H9 (cell line): ENCODE measurements around the gene FXYD1. TPM values are rescaled to one million over a fixed set of nuclear protein-coding genes. Genes with fewer than 3 reads are reported as not detected.

ENCODE experiments used
- DNase-seq: peaks from one replicate; pipeline ENCODE4 v3.0.0-alpha.2; 2017
- H2AFZ ChIP-seq: one replicate; pipeline ENCODE4 v1.6.1; 2013; ENCODE audit warnings: mild to moderate bottlenecking, low read length, control low read depth, moderate library complexity
- H2AK5ac ChIP-seq: 2 replicates; pipeline ENCODE4 v1.6.1; 2013; ENCODE audit warnings: low read length, control low read depth, mixed read lengths; ENCODE audit not compliant: insufficient read length
- H2BK120ac ChIP-seq: one replicate; pipeline ENCODE4 v1.6.1; 2013; ENCODE audit warnings: low read depth, mild to moderate bottlenecking, low read length, control low read depth, inconsistent platforms; ENCODE audit not compliant: poor library complexity, severe bottlenecking
- H2BK12ac ChIP-seq: 2 replicates; pipeline ENCODE4 v1.6.1; 2013; ENCODE audit warnings: low read length, control low read depth, mixed read lengths, low read depth; ENCODE audit not compliant: insufficient read length
- H2BK15ac ChIP-seq: 2 replicates; pipeline ENCODE4 v1.6.1; 2013; ENCODE audit warnings: low read depth, low read length, control low read depth
- H2BK20ac ChIP-seq: one replicate; pipeline ENCODE4 v1.6.1; 2013; ENCODE audit warnings: low read depth, mild to moderate bottlenecking, low read length, control low read depth, inconsistent platforms; ENCODE audit not compliant: poor library complexity, severe bottlenecking
- H2BK5ac ChIP-seq: 2 replicates; pipeline ENCODE4 v1.6.1; 2013; ENCODE audit warnings: low read length, control low read depth, mixed read lengths; ENCODE audit not compliant: insufficient read length
- H3K14ac ChIP-seq: 2 replicates; pipeline ENCODE4 v1.6.1; 2013; ENCODE audit warnings: low read length, control low read depth; ENCODE audit not compliant: insufficient read depth
- H3K18ac ChIP-seq: 2 replicates; pipeline ENCODE4 v1.6.1; 2013; ENCODE audit warnings: low read depth, mild to moderate bottlenecking, mixed read lengths, low read length, control low read depth; ENCODE audit not compliant: insufficient read length
- H3K23ac ChIP-seq: 2 replicates; pipeline ENCODE4 v1.6.1; 2013; ENCODE audit warnings: low read length, control low read depth, mixed read lengths, low read depth; ENCODE audit not compliant: insufficient read length
- H3K23me2 ChIP-seq: 2 replicates; pipeline ENCODE4 v1.6.1; 2013; ENCODE audit warnings: low read depth, mild to moderate bottlenecking, mixed read lengths, low read length, control low read depth; ENCODE audit not compliant: insufficient read length, poor library complexity, severe bottlenecking
- H3K27ac ChIP-seq: 2 replicates; pipeline ENCODE4 v1.5.1; 2013; ENCODE audit warnings: low read length, control low read depth, mixed read lengths, low read depth; ENCODE audit not compliant: insufficient read length
- H3K27me3 ChIP-seq: 2 replicates; pipeline ENCODE4 v1.6.1; 2013; ENCODE audit warnings: low read length, control low read depth, inconsistent platforms; ENCODE audit not compliant: insufficient read depth
- H3K4ac ChIP-seq: 2 replicates; pipeline ENCODE4 v1.6.1; 2013; ENCODE audit warnings: low read depth, mild to moderate bottlenecking, control low read depth, inconsistent platforms, low read length, moderate library complexity
- H3K4me1 ChIP-seq: 2 replicates; pipeline ENCODE4 v1.6.1; 2013; ENCODE audit warnings: low read length, control low read depth, inconsistent platforms; ENCODE audit not compliant: insufficient read depth
- H3K4me2 ChIP-seq: 2 replicates; pipeline ENCODE4 v1.6.1; 2013; ENCODE audit warnings: low read length, control low read depth, mixed read lengths; ENCODE audit not compliant: insufficient read length, insufficient read depth
- H3K56ac ChIP-seq: 2 replicates; pipeline ENCODE4 v1.6.1; 2013; ENCODE audit warnings: low read depth, mild to moderate bottlenecking, mixed read lengths, low read length, control low read depth; ENCODE audit not compliant: insufficient read length
- H3K79me1 ChIP-seq: 2 replicates; pipeline ENCODE4 v1.6.1; 2013; ENCODE audit warnings: low read depth, mild to moderate bottlenecking, moderate library complexity, low read length, control low read depth, inconsistent platforms; ENCODE audit not compliant: insufficient read depth, poor library complexity, severe bottlenecking
- H3K79me2 ChIP-seq: 2 replicates; pipeline ENCODE4 v1.6.1; 2013; ENCODE audit warnings: low read length, control low read depth, inconsistent platforms; ENCODE audit not compliant: insufficient read depth
- H3K9ac ChIP-seq: 2 replicates; pipeline ENCODE4 v1.6.1; 2013; ENCODE audit warnings: low read length, control low read depth, mixed read lengths; ENCODE audit not compliant: insufficient read length; ENCODE audit errors: extremely low read depth
- H3K9me3 ChIP-seq: one replicate; pipeline ENCODE4 v1.6.1; 2013; ENCODE audit warnings: low read depth, low read length, inconsistent platforms; ENCODE audit not compliant: control insufficient read depth
- H3T11ph ChIP-seq: one replicate; pipeline ENCODE4 v1.6.1; 2013; ENCODE audit warnings: mild to moderate bottlenecking, low read length, control low read depth, inconsistent platforms
- H4K20me1 ChIP-seq: one replicate; pipeline ENCODE4 v1.6.1; 2013; ENCODE audit not compliant: control insufficient read depth, insufficient read length, insufficient read depth
- H4K5ac ChIP-seq: 2 replicates; pipeline ENCODE4 v1.6.1; 2013; ENCODE audit warnings: low read depth, mild to moderate bottlenecking, mixed read lengths, low read length, control low read depth; ENCODE audit not compliant: insufficient read length
- H4K8ac ChIP-seq: replicated peaks from 2 replicates; pipeline ENCODE4 v1.6.1; 2013; ENCODE audit warnings: low read length, control low read depth, mixed read lengths, low read depth; ENCODE audit not compliant: insufficient read length
- H4K91ac ChIP-seq: 2 replicates; pipeline ENCODE4 v1.6.1; 2013; ENCODE audit warnings: low read depth, mild to moderate bottlenecking, moderate library complexity, mixed read lengths, low read length, control low read depth; ENCODE audit not compliant: insufficient read length
- H3K27ac Mint-ChIP-seq, 3 experiments: 2 replicates in 2 of 3; 3 replicates in 1 of 3; pipeline ENCODE4 v1.8.0; 2020 to 2021; ENCODE audit warnings: mixed read lengths in 3 of 3, mild to moderate bottlenecking in 1 of 3, moderate library complexity in 1 of 3
- H3K27me3 Mint-ChIP-seq: 2 replicates; pipeline ENCODE4 v1.8.0; 2021; ENCODE audit warnings: low read depth, mild to moderate bottlenecking, moderate library complexity, mixed read lengths
- H3K36me3 Mint-ChIP-seq, 3 experiments: 2 replicates in 2 of 3; 3 replicates in 1 of 3; pipeline ENCODE4 v1.8.0; 2020 to 2021; ENCODE audit warnings: low read depth in 3 of 3, mixed read lengths in 3 of 3; ENCODE audit not compliant: insufficient read depth in 1 of 3
- H3K4me1 Mint-ChIP-seq, 2 experiments: 2 replicates each; pipeline ENCODE4 v1.8.0; 2020; ENCODE audit warnings: mixed read lengths in 2 of 2
- H3K4me3 Mint-ChIP-seq, 2 experiments: 2 replicates in 1 of 2; 3 replicates in 1 of 2; pipeline ENCODE4 v1.8.0; 2020 to 2021; ENCODE audit warnings: mild to moderate bottlenecking in 2 of 2, mixed read lengths in 2 of 2, moderate library complexity in 1 of 2
- H3K9me3 Mint-ChIP-seq, 2 experiments: 2 replicates in 1 of 2; 3 replicates in 1 of 2; pipeline ENCODE4 v1.8.0; 2020; ENCODE audit warnings: mild to moderate bottlenecking in 2 of 2, mixed read lengths in 2 of 2, moderate library complexity in 1 of 2
- WGBS: extraction: QIAGEN DNeasy Blood & Tissue Kit; methylation state at CpG from one replicate; pipeline ENCODE4 v1.1.7; 2013; ENCODE audit warnings: missing lambda C conversion rate, low lambda C conversion rate, mixed read lengths; ENCODE audit not compliant: insufficient read length; ENCODE audit errors: extremely low coverage; 5-methylcytosine and 5-hydroxymethylcytosine counted together
- total RNA-seq: library from RNA; stranded (reverse); gene quantifications from 2 replicates; pipeline ENCODE4 v1.2.1, GENCODE V29; 2021
- TF ChIP-seq, protein P1 (sequence below): fragments of 200-600 bp; sonication (generic); conservative IDR thresholded peaks from 3 replicates; pipeline ENCODE4 v1.8.0; 2021; ENCODE audit warnings: antibody characterized with exemption, mild to moderate bottlenecking

The FXYD1 gene
- total RNA-seq, 1 experiment from 2014 or later, result 7.7 TPM

DNA sequence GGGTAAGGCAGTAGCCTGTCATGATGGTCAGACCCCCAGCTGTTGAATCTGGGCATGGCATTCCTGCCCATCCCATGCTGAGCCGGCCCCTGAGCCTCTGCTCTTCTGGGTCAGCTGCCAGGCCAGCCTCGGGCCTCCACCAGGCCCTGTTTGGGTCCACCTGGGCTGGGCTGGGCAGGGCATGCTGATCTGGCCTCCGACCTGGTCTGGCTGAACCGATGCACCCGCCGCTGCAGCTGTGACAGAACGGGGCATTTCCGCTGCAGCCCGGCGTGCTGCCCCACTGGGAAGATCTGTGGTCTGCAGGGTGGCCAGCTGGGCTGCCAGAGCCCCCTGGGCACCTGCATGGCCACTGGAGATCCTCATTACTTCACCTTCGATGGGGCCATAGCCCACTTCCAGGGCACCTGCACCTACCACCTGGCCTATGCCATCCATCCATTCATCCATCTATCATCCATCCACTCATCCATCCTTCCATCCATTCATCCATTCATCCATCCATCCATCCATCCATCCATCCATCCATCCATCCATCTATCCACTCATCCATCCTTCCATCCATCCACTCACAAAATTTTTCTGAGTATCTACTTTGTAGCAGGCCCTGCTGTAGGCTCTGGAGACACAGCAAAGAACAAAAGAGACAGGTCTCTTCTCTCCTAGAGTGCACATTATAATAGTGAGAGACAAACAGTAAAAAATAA is 44.5 kb upstream of the FXYD1 start:
- Histone ChIP-seq H3K4ac (no peak overlapping the region), H2BK5ac (no peak overlapping the region), H3K18ac (no peak overlapping the region), H3K4me1 (no peaks in the 10 kb centered on the region), H4K20me1 (no peaks in the 10 kb centered on the region), H3K27ac (no peak overlapping the region), H4K5ac (no peak overlapping the region), H3K79me2 (no peaks in the 10 kb centered on the region), H3T11ph (no peak overlapping the region), H2AK5ac (no peak overlapping the region), H3K9me3 (no peaks in the 10 kb centered on the region), H2AFZ (no peak overlapping the region), H4K91ac (no peak overlapping the region), H2BK20ac (no peak overlapping the region), H3K79me1 (no peaks in the 10 kb centered on the region), H4K8ac (no peak overlapping the region), H3K23ac (no peak overlapping the region), H2BK12ac (no peak overlapping the region), H3K56ac (no peak overlapping the region), H3K23me2 (no peaks in the 10 kb centered on the region), H3K27me3 (no peaks in the 10 kb centered on the region), H3K14ac (no peak overlapping the region), H3K9ac (no peak overlapping the region), H3K4me2 (no peak overlapping the region), H2BK15ac (no peak overlapping the region), H2BK120ac (no peak overlapping the region)
- H3K4me1 Mint-ChIP-seq, result peaks cover 18 to 24% of the 10 kb centered on the region in 2 experiments
- H3K27me3 Mint-ChIP-seq, result peaks cover 3% of the 10 kb centered on the region
- TF ChIP-seq, protein P1, sequence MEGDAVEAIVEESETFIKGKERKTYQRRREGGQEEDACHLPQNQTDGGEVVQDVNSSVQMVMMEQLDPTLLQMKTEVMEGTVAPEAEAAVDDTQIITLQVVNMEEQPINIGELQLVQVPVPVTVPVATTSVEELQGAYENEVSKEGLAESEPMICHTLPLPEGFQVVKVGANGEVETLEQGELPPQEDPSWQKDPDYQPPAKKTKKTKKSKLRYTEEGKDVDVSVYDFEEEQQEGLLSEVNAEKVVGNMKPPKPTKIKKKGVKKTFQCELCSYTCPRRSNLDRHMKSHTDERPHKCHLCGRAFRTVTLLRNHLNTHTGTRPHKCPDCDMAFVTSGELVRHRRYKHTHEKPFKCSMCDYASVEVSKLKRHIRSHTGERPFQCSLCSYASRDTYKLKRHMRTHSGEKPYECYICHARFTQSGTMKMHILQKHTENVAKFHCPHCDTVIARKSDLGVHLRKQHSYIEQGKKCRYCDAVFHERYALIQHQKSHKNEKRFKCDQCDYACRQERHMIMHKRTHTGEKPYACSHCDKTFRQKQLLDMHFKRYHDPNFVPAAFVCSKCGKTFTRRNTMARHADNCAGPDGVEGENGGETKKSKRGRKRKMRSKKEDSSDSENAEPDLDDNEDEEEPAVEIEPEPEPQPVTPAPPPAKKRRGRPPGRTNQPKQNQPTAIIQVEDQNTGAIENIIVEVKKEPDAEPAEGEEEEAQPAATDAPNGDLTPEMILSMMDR, result no peak
- DNase-seq, result no peak
- no peak overlapping the region for H3K4me3 Mint-ChIP-seq
- WGBS, result no CpG with 5 or more reads among the region's 11 CpGs
- no peak overlapping the region for H3K27ac Mint-ChIP-seq
- no peaks in the 10 kb centered on the region for H3K9me3 Mint-ChIP-seq
- no peaks in the 10 kb centered on the region for H3K36me3 Mint-ChIP-seq
